GM12864 (cell line): ENCODE measurements around the gene TRAPPC5.
"Not testable (repeated sequence)": the region's sequence is repeated elsewhere in the genome, so short reads cannot be mapped to it uniquely, and the experiment has no call there.

Source experiments
- DNase-seq: peaks from one replicate; pipeline ENCODE4 v3.0.0-alpha.2; 2011; ENCODE audit warnings: low read depth
- H3K4me3 ChIP-seq: 2 replicates; pipeline ENCODE4 v1.5.1; 2011; ENCODE audit warnings: mild to moderate bottlenecking, low read depth, low read length, control low read depth
- TF ChIP-seq, protein P1 (sequence below): IDR thresholded peaks from 2 replicates; pipeline ENCODE4 v1.5.1; 2011; ENCODE audit warnings: low read depth, mild to moderate bottlenecking, moderate library complexity, low read length, control low read depth, inconsistent platforms; ENCODE audit errors: missing control alignments

Gene TRAPPC5

DNA sequence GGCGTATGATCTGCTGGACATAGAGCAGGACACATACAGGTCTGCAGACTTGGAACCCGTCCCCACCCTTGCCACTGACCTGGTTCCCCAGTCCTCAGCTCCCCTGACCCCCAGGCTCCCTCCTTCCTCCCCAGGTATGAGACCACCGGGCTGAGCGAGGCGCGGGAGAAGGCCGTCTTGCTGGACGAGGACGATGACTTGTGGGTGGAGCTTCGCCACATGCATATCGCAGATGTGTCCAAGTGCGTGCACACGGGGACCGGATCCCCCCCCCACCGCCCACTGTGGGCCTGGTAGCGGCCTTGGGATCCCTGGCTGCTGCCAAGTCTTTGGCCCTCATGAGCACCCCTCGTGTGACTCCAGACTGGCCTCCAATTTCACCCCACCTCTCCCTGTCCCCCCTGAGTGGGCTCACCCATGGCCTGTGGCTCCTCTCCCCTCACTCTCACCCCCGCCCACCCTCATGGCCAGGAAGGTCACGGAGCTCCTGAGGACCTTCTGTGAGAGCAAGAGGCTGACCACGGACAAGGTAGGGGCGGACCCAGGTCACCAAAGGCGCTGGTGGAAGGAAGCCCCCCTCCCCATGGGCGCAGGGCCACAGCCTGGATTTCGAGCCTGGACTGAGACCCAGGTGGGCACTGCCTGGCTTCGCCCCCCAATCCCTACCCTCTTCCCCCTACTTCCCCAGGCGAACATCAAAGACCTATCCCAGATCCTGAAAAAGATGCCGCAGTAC, 38.2 kb upstream of the TRAPPC5 start:
- H3K4me3 ChIP-seq, result no peak overlapping the region
- DNase-seq, result no peak
- TF ChIP-seq, protein P1, sequence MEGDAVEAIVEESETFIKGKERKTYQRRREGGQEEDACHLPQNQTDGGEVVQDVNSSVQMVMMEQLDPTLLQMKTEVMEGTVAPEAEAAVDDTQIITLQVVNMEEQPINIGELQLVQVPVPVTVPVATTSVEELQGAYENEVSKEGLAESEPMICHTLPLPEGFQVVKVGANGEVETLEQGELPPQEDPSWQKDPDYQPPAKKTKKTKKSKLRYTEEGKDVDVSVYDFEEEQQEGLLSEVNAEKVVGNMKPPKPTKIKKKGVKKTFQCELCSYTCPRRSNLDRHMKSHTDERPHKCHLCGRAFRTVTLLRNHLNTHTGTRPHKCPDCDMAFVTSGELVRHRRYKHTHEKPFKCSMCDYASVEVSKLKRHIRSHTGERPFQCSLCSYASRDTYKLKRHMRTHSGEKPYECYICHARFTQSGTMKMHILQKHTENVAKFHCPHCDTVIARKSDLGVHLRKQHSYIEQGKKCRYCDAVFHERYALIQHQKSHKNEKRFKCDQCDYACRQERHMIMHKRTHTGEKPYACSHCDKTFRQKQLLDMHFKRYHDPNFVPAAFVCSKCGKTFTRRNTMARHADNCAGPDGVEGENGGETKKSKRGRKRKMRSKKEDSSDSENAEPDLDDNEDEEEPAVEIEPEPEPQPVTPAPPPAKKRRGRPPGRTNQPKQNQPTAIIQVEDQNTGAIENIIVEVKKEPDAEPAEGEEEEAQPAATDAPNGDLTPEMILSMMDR, result no peak

DNA sequence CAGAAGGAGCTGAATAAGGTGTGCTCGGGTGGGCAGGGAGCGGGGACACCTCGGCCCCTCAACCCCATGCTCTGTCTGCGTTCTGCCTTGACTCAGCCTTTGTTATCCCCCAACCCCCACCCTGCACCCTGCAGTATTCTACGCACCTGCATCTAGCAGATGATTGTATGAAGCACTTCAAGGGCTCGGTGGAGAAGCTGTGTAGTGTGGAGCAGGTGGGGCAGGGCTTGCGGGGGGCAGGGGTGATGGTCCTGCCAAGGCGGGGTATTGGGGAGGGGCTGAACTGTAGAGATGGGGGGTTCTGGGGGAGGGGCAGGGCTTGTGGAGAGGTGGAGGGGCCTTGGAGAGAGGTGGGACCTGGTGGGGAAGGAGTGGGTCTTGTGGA, 37.6 kb upstream of the TRAPPC5 start:
- TF ChIP-seq, protein P1, result no peak
- H3K4me3 ChIP-seq, result no peak overlapping the region
- no peak for DNase-seq

DNA sequence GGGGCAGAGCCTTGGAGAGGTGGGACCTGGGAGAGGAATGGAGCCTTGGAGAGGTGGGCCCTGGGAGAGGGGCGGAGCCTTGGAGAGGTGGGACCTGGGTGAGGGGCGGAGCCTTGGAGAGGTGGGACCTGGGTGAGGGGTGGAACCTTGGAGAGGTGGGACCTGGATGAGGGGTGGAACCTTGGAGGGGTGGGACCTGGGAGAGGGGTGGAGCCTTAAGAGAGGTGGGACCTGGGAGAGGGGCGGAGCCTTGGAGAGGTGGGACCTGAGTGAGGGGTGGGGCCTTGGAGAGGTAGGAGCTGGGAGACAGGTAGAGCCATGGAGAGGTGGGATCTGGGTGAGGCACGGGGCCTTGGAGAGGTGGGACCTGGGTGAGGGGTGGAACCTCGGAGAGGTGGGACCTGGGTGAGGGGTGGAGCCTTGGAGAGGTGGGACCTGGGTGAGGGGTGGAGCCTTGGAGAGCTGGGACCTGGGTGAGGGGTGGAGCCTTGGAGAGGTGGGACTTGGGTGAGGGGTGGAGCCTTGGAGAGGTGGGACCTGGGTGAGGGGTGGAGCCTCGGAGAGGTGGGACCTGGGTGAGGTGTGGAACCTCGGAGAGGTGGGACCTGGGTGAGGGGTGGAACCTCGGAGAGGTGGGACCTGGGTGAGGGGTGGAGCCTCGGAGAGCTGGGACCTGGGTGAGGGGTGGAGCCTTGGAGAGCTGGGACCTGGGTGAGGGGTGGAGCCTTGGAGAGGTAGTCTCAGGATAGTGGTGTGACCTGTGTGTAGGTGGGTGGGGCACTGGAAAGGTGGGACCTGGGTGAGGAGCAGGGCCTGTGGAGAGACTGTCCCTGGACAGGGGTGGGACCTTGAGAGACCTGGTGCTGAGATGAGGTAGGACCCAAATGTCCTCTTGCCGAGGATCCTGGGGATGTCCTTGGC, 36.7 kb upstream of the TRAPPC5 start:
- DNase-seq, H3K4me3 ChIP-seq: not testable (repeated sequence)

DNA sequence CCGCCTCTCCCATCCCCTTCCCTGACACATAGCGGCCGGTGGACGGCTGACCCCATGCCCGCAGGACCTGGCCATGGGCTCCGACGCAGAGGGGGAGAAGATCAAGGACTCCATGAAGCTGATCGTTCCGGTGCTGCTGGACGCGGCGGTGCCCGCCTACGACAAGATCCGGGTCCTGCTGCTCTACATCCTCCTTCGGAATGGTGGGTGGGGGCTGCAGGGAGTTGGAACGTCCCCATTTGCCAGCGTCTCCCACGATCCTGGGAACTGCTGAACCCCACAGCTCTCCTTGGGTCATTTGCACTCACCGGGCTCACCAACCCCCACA, 36.1 kb upstream of the TRAPPC5 start:
- H3K4me3 ChIP-seq, result no peak overlapping the region
- TF ChIP-seq, protein P1, result no peak
- DNase-seq, result no peak

DNA sequence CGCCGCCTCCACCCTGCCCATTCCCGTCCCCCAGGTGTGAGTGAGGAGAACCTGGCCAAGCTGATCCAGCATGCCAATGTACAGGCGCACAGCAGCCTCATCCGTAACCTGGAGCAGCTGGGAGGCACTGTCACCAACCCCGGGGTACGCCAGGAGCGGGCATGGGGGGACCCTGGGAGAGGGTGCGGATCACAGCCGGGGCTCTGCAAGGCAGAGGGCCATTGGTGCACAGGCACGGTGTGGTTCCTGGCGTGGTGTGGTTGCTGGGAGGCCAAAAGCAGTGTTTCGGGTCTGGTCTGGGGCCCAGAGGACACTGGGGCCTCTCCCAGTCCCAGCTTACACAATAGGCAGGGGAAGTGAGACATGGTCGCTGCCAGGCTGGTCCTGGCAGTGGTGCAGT, 35.5 kb upstream of the TRAPPC5 start:
- TF ChIP-seq, protein P1, result no peak
- DNase-seq, result no peak
- no peak overlapping the region for H3K4me3 ChIP-seq

DNA sequence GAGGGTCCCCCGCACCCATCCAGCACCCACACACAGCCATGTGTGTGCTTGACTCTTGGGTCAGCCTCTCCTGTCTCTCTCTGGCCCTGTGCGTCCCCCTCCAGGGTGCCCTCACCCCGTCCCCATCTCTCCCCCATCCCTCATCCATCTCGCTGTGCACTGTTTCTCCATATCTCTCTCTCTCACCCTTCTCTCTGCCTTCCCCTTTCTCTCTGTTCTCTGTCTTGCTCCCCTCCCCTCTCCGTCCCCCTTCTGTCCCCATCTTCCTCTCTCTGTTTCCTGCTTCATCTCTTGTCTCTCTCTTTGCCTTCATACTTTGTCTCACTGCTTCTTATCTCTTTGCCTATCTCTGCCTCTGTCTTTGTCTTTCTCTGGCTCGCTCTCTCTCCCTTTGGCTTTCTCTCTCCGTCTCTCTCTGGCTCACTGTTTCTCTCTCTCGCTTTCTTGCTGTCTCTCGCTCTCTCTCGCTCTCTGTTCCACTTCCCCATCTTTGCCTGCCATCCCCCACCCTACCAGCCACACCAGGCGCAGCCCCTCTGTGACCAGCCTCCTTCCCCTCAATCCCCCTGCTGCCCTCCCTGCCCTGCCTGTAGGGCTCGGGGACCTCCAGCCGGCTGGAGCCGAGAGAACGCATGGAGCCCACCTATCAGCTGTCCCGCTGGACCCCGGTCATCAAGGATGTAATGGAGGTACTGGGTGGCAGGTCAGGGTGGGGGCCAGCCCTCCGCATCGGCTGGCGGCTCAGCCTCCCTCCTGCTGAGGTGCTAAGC, 34.8 kb upstream of the TRAPPC5 start:
- TF ChIP-seq, protein P1, result no peak
- no peak overlapping the region for H3K4me3 ChIP-seq

DNA sequence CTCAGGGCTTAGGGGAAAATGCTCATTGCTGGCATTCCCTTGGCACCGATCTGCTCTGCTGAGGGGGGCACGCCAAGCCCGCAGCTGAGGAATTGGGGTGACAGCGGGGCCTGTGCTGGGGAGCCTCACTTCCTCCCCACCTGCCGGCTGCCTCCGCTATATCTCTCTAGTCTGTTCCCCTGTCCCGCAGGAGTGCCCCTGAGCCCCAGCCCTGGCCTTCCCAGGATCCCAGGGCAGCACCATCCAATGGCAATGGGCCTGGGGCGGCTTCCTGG, 34.3 kb upstream of the TRAPPC5 start:
- TF ChIP-seq, protein P1, result no peak
- H3K4me3 ChIP-seq, result no peak overlapping the region
- no peak for DNase-seq

More for the DNA sequence above, 34.8 kb upstream of the TRAPPC5 start:
- DNase-seq, result no peak
